Activated CD4-positive, alpha-beta T cell treated with anti-CD3 and anti-CD28 coated beads, Interleukin-2, amount 10 ng/mL, durations not matched to agents 7 days and 5 days (primary cell): ENCODE measurements around the gene KRTAP3-1. TPM values are rescaled to one million over a fixed set of nuclear protein-coding genes. Genes with fewer than 3 reads are reported as not detected.

Experiments used
- CTCF ChIA-PET: fragments of 350-600 bp; sonication (Branson Sonifier 250); formaldehyde crosslinking; loops from one replicate; lab custom pipeline; 2021; ENCODE audit warnings: antibody characterized with exemption; lab: Charles Lee
- POLR2A ChIA-PET: fragments of 350-600 bp; sonication (Branson Sonifier 250); formaldehyde crosslinking; loops from one replicate; lab custom pipeline; 2021; ENCODE audit warnings: antibody characterized with exemption; lab: Charles Lee
- DNase-seq: peaks from one replicate; pipeline ENCODE4 v3.0.0-alpha.2; 2020
- H3K27ac Mint-ChIP-seq: one replicate; pipeline ENCODE4 v1.8.0; 2021; ENCODE audit warnings: mild to moderate bottlenecking, moderate library complexity, mixed read lengths
- H3K27me3 Mint-ChIP-seq: one replicate; pipeline ENCODE4 v1.8.0; 2021; ENCODE audit warnings: mixed read lengths
- H3K36me3 Mint-ChIP-seq: one replicate; pipeline ENCODE4 v1.8.0; 2021; ENCODE audit warnings: low read depth, mixed read lengths
- H3K4me1 Mint-ChIP-seq: one replicate; pipeline ENCODE4 v1.8.0; 2021; ENCODE audit warnings: mixed read lengths
- H3K4me3 Mint-ChIP-seq: one replicate; pipeline ENCODE4 v1.8.0; 2021; ENCODE audit warnings: mild to moderate bottlenecking, moderate library complexity, mixed read lengths
- H3K9me3 Mint-ChIP-seq: one replicate; pipeline ENCODE4 v1.8.0; 2021; ENCODE audit warnings: mixed read lengths
- total RNA-seq, 2 experiments: library from RNA; stranded (reverse); gene quantifications; one replicate each; pipeline ENCODE4 v1.2.3, GENCODE V29; 2021

Gene KRTAP3-1
- total RNA-seq, 2 experiments from 2014 or later: not detected

- ChIA-PET CTCF (interaction anchor here (1.0 to 1.3 kb wide), 2 partner anchors 10 to 13 kb away, joined by 3 read pairs; no protein-coding TSS in a partner anchor), POLR2A (no interaction called here)
- Mint-ChIP-seq H3K27ac (no peak within 1 kb of the TSS), H3K9me3 (no peaks in the 10 kb centered on the region), H3K36me3 (no peaks in the 10 kb centered on the region), H3K4me1 (no peaks in the 10 kb centered on the region), H3K4me3 (no peak within 1 kb of the TSS), H3K27me3 (peaks cover 19% of the 10 kb centered on the region)
- DNase-seq: no peak
Observed at GRCh38 chr17:41029633-41030245, 20.8 kb upstream of the KRTAP3-1 start, which contains the start of gene KRTAP1-4. Gene KRTAP1-4 (minus strand): TSS chr17:41030195. CDS start chr17:41030078, 117 bp downstream.

- Mint-ChIP-seq H3K9me3 (no peaks in the 10 kb centered on the region), H3K36me3 (no peaks in the 10 kb centered on the region), H3K27ac (no peak within 1 kb of the TSS), H3K4me3 (no peak within 1 kb of the TSS), H3K27me3 (peaks cover 20% of the 10 kb centered on the region), H3K4me1 (no peaks in the 10 kb centered on the region)
- no peak for DNase-seq
- CTCF ChIA-PET: no interaction called here
- POLR2A ChIA-PET: no interaction called here
Observed at GRCh38 chr17:41026715-41027471, 18.0 kb upstream of the KRTAP3-1 start, which contains the start of gene KRTAP1-5. Gene KRTAP1-5 (minus strand): TSS chr17:41027208. CDS start chr17:41027155, 53 bp downstream.

- peaks cover 18% of the 10 kb centered on the region for H3K27me3 Mint-ChIP-seq
- no peak for DNase-seq
- CTCF ChIA-PET: no interaction called here
- H3K4me3 Mint-ChIP-seq: no peak overlapping the region
- POLR2A ChIA-PET: no interaction called here
- H3K36me3 Mint-ChIP-seq: no peaks in the 10 kb centered on the region
- H3K27ac Mint-ChIP-seq: no peak overlapping the region
- H3K9me3 Mint-ChIP-seq: no peaks in the 10 kb centered on the region
- H3K4me1 Mint-ChIP-seq: no peaks in the 10 kb centered on the region
Observed at GRCh38 chr17:41024697-41025096, 15.8 kb upstream of the KRTAP3-1 start.

- H3K9me3 Mint-ChIP-seq: no peaks in the 10 kb centered on the region
- no peak overlapping the region for H3K27ac Mint-ChIP-seq
- ChIA-PET CTCF (interaction anchor here (0.7 to 1.3 kb wide), 2 partner anchors 9 to 529 kb away, joined by 3 read pairs; no protein-coding TSS in a partner anchor), POLR2A (no interaction called here)
- peaks cover 11% of the 10 kb centered on the region for H3K27me3 Mint-ChIP-seq
- no peak for DNase-seq
- no peak overlapping the region for H3K4me3 Mint-ChIP-seq
- no peaks in the 10 kb centered on the region for H3K36me3 Mint-ChIP-seq
- no peaks in the 10 kb centered on the region for H3K4me1 Mint-ChIP-seq
Observed at GRCh38 chr17:41020336-41020735, 11.4 kb upstream of the KRTAP3-1 start.

- DNase-seq: no peak
- H3K36me3 Mint-ChIP-seq: no peaks in the 10 kb centered on the region
- ChIA-PET CTCF (interaction anchor here (0.6 to 1.3 kb wide), 3 partner anchors 10 to 530 kb away, joined by 3 read pairs; no protein-coding TSS in a partner anchor), POLR2A (no interaction called here)
- H3K27me3 Mint-ChIP-seq: peaks cover 15% of the 10 kb centered on the region
- no peak overlapping the region for H3K4me3 Mint-ChIP-seq
- H3K4me1 Mint-ChIP-seq: no peaks in the 10 kb centered on the region
- no peak overlapping the region for H3K27ac Mint-ChIP-seq
- no peaks in the 10 kb centered on the region for H3K9me3 Mint-ChIP-seq
Observed at GRCh38 chr17:41019415-41019814, 10.5 kb upstream of the KRTAP3-1 start.

- Mint-ChIP-seq H3K4me3 (no peak overlapping the region), H3K27me3 (peaks cover 12% of the 10 kb centered on the region), H3K36me3 (no peaks in the 10 kb centered on the region), H3K4me1 (no peaks in the 10 kb centered on the region), H3K27ac (no peak overlapping the region), H3K9me3 (no peaks in the 10 kb centered on the region)
- no peak for DNase-seq
- ChIA-PET CTCF (interaction anchor here (1.2 kb wide), 1 partner anchor 9 kb away, joined by 5 read pairs; no protein-coding TSS in a partner anchor), POLR2A (no interaction called here)
Observed at GRCh38 chr17:41018541-41018940, 9.6 kb upstream of the KRTAP3-1 start.

- no peaks in the 10 kb centered on the region for H3K9me3 Mint-ChIP-seq
- no peaks in the 10 kb centered on the region for H3K4me1 Mint-ChIP-seq
- no peak for DNase-seq
- H3K27me3 Mint-ChIP-seq: peaks cover 14% of the 10 kb centered on the region
- ChIA-PET CTCF (interaction anchor here (1.2 kb wide), 1 partner anchor 13 kb away, joined by 3 read pairs; the partner anchor contains the start of gene KRTAP1-4), POLR2A (no interaction called here)
- no peak overlapping the region for H3K4me3 Mint-ChIP-seq
- H3K36me3 Mint-ChIP-seq: no peaks in the 10 kb centered on the region
- no peak overlapping the region for H3K27ac Mint-ChIP-seq
Observed at GRCh38 chr17:41016578-41017215, 7.8 kb upstream of the KRTAP3-1 start.

GRCh38 chr17:41015454-41015853, 6.5 kb upstream of the KRTAP3-1 start:
- H3K27ac Mint-ChIP-seq: no peak overlapping the region
- ChIA-PET CTCF (no interaction called here), POLR2A (no interaction called here)
- H3K4me3 Mint-ChIP-seq: no peak overlapping the region
- DNase-seq: no peak
- no peaks in the 10 kb centered on the region for H3K4me1 Mint-ChIP-seq
- no peaks in the 10 kb centered on the region for H3K36me3 Mint-ChIP-seq
- peaks cover 10% of the 10 kb centered on the region for H3K27me3 Mint-ChIP-seq
- no peaks in the 10 kb centered on the region for H3K9me3 Mint-ChIP-seq

- no peaks in the 10 kb centered on the region for H3K9me3 Mint-ChIP-seq
- H3K27ac Mint-ChIP-seq: no peak overlapping the region
- ChIA-PET POLR2A (no interaction called here), CTCF (interaction anchor here (1.3 kb wide), 1 partner anchor 52 kb away, joined by 3 read pairs; no protein-coding TSS in a partner anchor)
- DNase-seq: no peak
- no peaks in the 10 kb centered on the region for H3K4me1 Mint-ChIP-seq
- H3K27me3 Mint-ChIP-seq: peaks cover 10% of the 10 kb centered on the region
- H3K4me3 Mint-ChIP-seq: no peak overlapping the region
- H3K36me3 Mint-ChIP-seq: no peaks in the 10 kb centered on the region
Observed at GRCh38 chr17:41013606-41014005, 4.7 kb upstream of the KRTAP3-1 start.

- CTCF ChIA-PET: interaction anchor here (1.3 kb wide), 1 partner anchor 52 kb away, joined by 3 read pairs; no protein-coding TSS in a partner anchor
- no peak overlapping the region for H3K27ac Mint-ChIP-seq
- no peak overlapping the region for H3K4me3 Mint-ChIP-seq
- H3K27me3 Mint-ChIP-seq: peaks cover 10% of the 10 kb centered on the region
- no peaks in the 10 kb centered on the region for H3K4me1 Mint-ChIP-seq
- no peaks in the 10 kb centered on the region for H3K9me3 Mint-ChIP-seq
- H3K36me3 Mint-ChIP-seq: no peaks in the 10 kb centered on the region
- POLR2A ChIA-PET: no interaction called here
- DNase-seq: no peak
Observed at GRCh38 chr17:41013181-41013580, 4.3 kb upstream of the KRTAP3-1 start.

GRCh38 chr17:41012326-41013120, 3.6 kb upstream of the KRTAP3-1 start:
- DNase-seq: no peak
- ChIA-PET POLR2A (no interaction called here), CTCF (interaction anchor here (1.3 kb wide), 1 partner anchor 51 kb away, joined by 3 read pairs; no protein-coding TSS in a partner anchor)
- H3K27ac Mint-ChIP-seq: no peak overlapping the region
- H3K4me1 Mint-ChIP-seq: no peaks in the 10 kb centered on the region
- no peaks in the 10 kb centered on the region for H3K9me3 Mint-ChIP-seq
- H3K36me3 Mint-ChIP-seq: no peaks in the 10 kb centered on the region
- H3K4me3 Mint-ChIP-seq: no peak overlapping the region
- peaks cover 8% of the 10 kb centered on the region for H3K27me3 Mint-ChIP-seq

GRCh38 chr17:41010441-41010840, 1.5 kb upstream of the KRTAP3-1 start:
- no peak for DNase-seq
- ChIA-PET POLR2A (no interaction called here), CTCF (interaction anchor here (1.4 kb wide), 1 partner anchor 8 kb away, joined by 5 read pairs; no protein-coding TSS in a partner anchor)
- Mint-ChIP-seq H3K4me1 (no peaks in the 10 kb centered on the region), H3K36me3 (no peaks in the 10 kb centered on the region), H3K27ac (no peak overlapping the region), H3K27me3 (peaks cover 7% of the 10 kb centered on the region), H3K9me3 (no peaks in the 10 kb centered on the region), H3K4me3 (no peak overlapping the region)
